Chondrocyte (in vitro differentiated cells): ENCODE measurements around the gene FBXL22. TPM values are rescaled to one million over a fixed set of nuclear protein-coding genes. Genes with fewer than 3 reads are reported as not detected.

Experiments
- DNase-seq: peaks from one replicate; pipeline ENCODE4 v3.0.0; 2021; ENCODE audit warnings: mixed read lengths, low spot score
- H3K27ac Mint-ChIP-seq: one replicate; pipeline ENCODE4 v1.8.0; 2021; ENCODE audit warnings: mild to moderate bottlenecking, moderate library complexity, mixed read lengths; ENCODE audit not compliant: unreplicated experiment
- H3K27me3 Mint-ChIP-seq: 2 replicates; pipeline ENCODE4 v1.8.0; 2021; ENCODE audit warnings: low read depth, mixed read lengths
- H3K36me3 Mint-ChIP-seq: 2 replicates; pipeline ENCODE4 v1.8.0; 2021; ENCODE audit warnings: low read depth, mixed read lengths
- H3K4me1 Mint-ChIP-seq: 2 replicates; pipeline ENCODE4 v1.8.0; 2021; ENCODE audit warnings: low read depth, mild to moderate bottlenecking, mixed read lengths
- H3K4me3 Mint-ChIP-seq: one replicate; pipeline ENCODE4 v1.8.0; 2021; ENCODE audit warnings: mild to moderate bottlenecking, moderate library complexity, mixed read lengths; ENCODE audit not compliant: unreplicated experiment
- H3K9me3 Mint-ChIP-seq: 2 replicates; pipeline ENCODE4 v1.8.0; 2021; ENCODE audit warnings: low read depth, mixed read lengths
- CTCF ChIP-seq: fragments of 200-600 bp; sonication (generic); IDR thresholded peaks from 2 replicates; pipeline ENCODE4 v1.5.0; 2021; ENCODE audit warnings: antibody characterized with exemption, mild to moderate bottlenecking, moderate library complexity
- long read RNA-seq: library from polyadenylated mRNA; stranded (forward); transcript quantifications from one replicate; pipeline ENCODE4 v2.0.0, GENCODE V29; 2021
- total RNA-seq: library from RNA; stranded (reverse); gene quantifications from 3 replicates; pipeline ENCODE4 v1.2.1, GENCODE V29; 2021

The FBXL22 gene
- total RNA-seq = 2.8 to 3.9 TPM (median 2.9 TPM) in 3 replicates
- long read RNA-seq, partial matches to known transcripts = 0 of 10 reads
- long read RNA-seq, other reads (novel, unspliced or antisense) = 5 of 10 reads

- Mint-ChIP-seq H3K9me3 (no peaks in the 10 kb centered on the region), H3K4me3 (peak within 1 kb of the TSS; percentile 60), H3K27me3 (no peaks in the 10 kb centered on the region), H3K4me1 (peaks cover 51% of the 10 kb centered on the region), H3K27ac (peak within 1 kb of the TSS; percentile 97), H3K36me3 (peaks cover 7% of the 10 kb centered on the region)
- no peak for TF ChIP-seq CTCF
- no peak for DNase-seq
These were observed at the start of gene FBXL22 for GRCh38 chr15:63597038-63597790. TSS of gene FBXL22 (plus strand) at chr15:63597387. CDS start at chr15:63597393, 6 bp downstream.

GRCh38 chr15:63551400-63551799 lies 45.8 kb upstream of the FBXL22 start:
- H3K4me1 Mint-ChIP-seq = peaks cover 35% of the 10 kb centered on the region
- no peak overlapping the region for H3K27ac Mint-ChIP-seq
- no peaks in the 10 kb centered on the region for H3K36me3 Mint-ChIP-seq
- DNase-seq = no peak
- no peaks in the 10 kb centered on the region for H3K27me3 Mint-ChIP-seq
- no peak overlapping the region for H3K4me3 Mint-ChIP-seq
- no peak for TF ChIP-seq CTCF
- no peaks in the 10 kb centered on the region for H3K9me3 Mint-ChIP-seq

- Mint-ChIP-seq H3K27ac (peak overlapping the region; percentile 96), H3K36me3 (peaks cover 7% of the 10 kb centered on the region), H3K4me1 (peaks cover 35% of the 10 kb centered on the region), H3K4me3 (peak overlapping the region; percentile 54), H3K9me3 (no peaks in the 10 kb centered on the region), H3K27me3 (no peaks in the 10 kb centered on the region)
- no peak for TF ChIP-seq CTCF
- no peak for DNase-seq
These were observed 43.8 kb upstream of the FBXL22 start for GRCh38 chr15:63553388-63553791.

- H3K27ac Mint-ChIP-seq = peak overlapping the region; percentile 33
- no peak for DNase-seq
- peaks cover 35% of the 10 kb centered on the region for H3K4me1 Mint-ChIP-seq
- no peaks in the 10 kb centered on the region for H3K9me3 Mint-ChIP-seq
- no peak for TF ChIP-seq CTCF
- H3K4me3 Mint-ChIP-seq = no peak overlapping the region
- peaks cover 10% of the 10 kb centered on the region for H3K36me3 Mint-ChIP-seq
- H3K27me3 Mint-ChIP-seq = no peaks in the 10 kb centered on the region
These were observed 42.8 kb upstream of the FBXL22 start for GRCh38 chr15:63554337-63554927.

- H3K27me3 Mint-ChIP-seq = no peaks in the 10 kb centered on the region
- H3K27ac Mint-ChIP-seq = no peak overlapping the region
- TF ChIP-seq CTCF = no peak
- DNase-seq = no peak
- H3K4me3 Mint-ChIP-seq = no peak overlapping the region
- peaks cover 35% of the 10 kb centered on the region for H3K4me1 Mint-ChIP-seq
- no peaks in the 10 kb centered on the region for H3K9me3 Mint-ChIP-seq
- peaks cover 15% of the 10 kb centered on the region for H3K36me3 Mint-ChIP-seq
These were observed 41.7 kb upstream of the FBXL22 start for GRCh38 chr15:63555507-63555906.
